ENCODE data around the gene PLA2G3.
"Not testable (repeated sequence)": the region's sequence is repeated elsewhere in the genome, so short reads cannot be mapped to it uniquely, and the experiment has no call there.

PLA2G3 gene

GRCh38 chr22:31122532-31123291, 17.6 kb downstream of the PLA2G3 start, which contains the start of gene INPP5J:
TSS of gene INPP5J (plus strand) at chr22:31122966. CDS start at chr22:31123015, 49 bp downstream.
- no peak for DNase-seq

- DNase-seq: no peak
Measured at GRCh38 chr22:31122196-31122531, 18.1 kb downstream of the PLA2G3 start.

- DNase-seq: no peak
Measured at GRCh38 chr22:31121403-31121802, 18.9 kb downstream of the PLA2G3 start.

GRCh38 chr22:31120642-31121041, 19.7 kb downstream of the PLA2G3 start:
- no peak for DNase-seq

- no peak for DNase-seq
Measured at GRCh38 chr22:31120230-31120629, 20.1 kb downstream of the PLA2G3 start.

GRCh38 chr22:31119026-31119717, 21.1 kb downstream of the PLA2G3 start:
- DNase-seq: no peak

GRCh38 chr22:31118046-31118820, 22.1 kb downstream of the PLA2G3 start:
- no peak for DNase-seq

GRCh38 chr22:31112547-31113091, 27.7 kb downstream of the PLA2G3 start:
- not testable (repeated sequence) for DNase-seq

- no peak for DNase-seq
Measured at GRCh38 chr22:31107894-31108218, 32.5 kb downstream of the PLA2G3 start.

- DNase-seq: peak; percentile 84
Measured at GRCh38 chr22:31107178-31107893, 33.0 kb downstream of the PLA2G3 start, which contains the start of gene SELENOM. TSS of gene SELENOM (minus strand) at chr22:31107568. CDS start at chr22:31107505, 63 bp downstream.

GRCh38 chr22:31106731-31107177, 33.6 kb downstream of the PLA2G3 start:
- DNase-seq: no peak

GRCh38 chr22:31106001-31106571, 34.2 kb downstream of the PLA2G3 start:
- DNase-seq: no peak

- no peak for DNase-seq
Measured at GRCh38 chr22:31105282-31105929, 34.9 kb downstream of the PLA2G3 start.

GRCh38 chr22:31104869-31105268, 35.4 kb downstream of the PLA2G3 start:
- DNase-seq: no peak

- DNase-seq: no peak
Measured at GRCh38 chr22:31103899-31104694, 36.2 kb downstream of the PLA2G3 start.

GRCh38 chr22:31103111-31103510, 37.2 kb downstream of the PLA2G3 start:
- no peak for DNase-seq

- no peak for DNase-seq
Measured at GRCh38 chr22:31102441-31103081, 37.7 kb downstream of the PLA2G3 start.

- DNase-seq: no peak
Measured at GRCh38 chr22:31100762-31101525, 39.4 kb downstream of the PLA2G3 start.
